GM12878 (cell line): ENCODE data around the gene FLVCR2.

ENCODE experiments used
- SMAD1 ChIP-seq: fragments of 450-650 bp; IDR thresholded peaks from 2 replicates; pipeline ENCODE4 v1.6.1; 2018; ENCODE audit warnings: mild to moderate bottlenecking, low read depth; ENCODE audit not compliant: partially characterized antibody
- TAF1 ChIP-seq: IDR thresholded peaks from 2 replicates; pipeline ENCODE4 v1.6.1; 2011; ENCODE audit warnings: mild to moderate bottlenecking, low read depth, low read length, borderline replicate concordance
- ZNF274 ChIP-seq: IDR thresholded peaks from one replicate; pipeline ENCODE4 v1.8.0; 2011; ENCODE audit not compliant: insufficient read length, insufficient read depth

- TF ChIP-seq SMAD1 (no peak), ZNF274 (no peak), TAF1 (no peak)
These were observed 41.3 kb upstream of the FLVCR2 start for GRCh38 chr14:75537071-75537470.
